NCI-H82 (cell line): ENCODE data around the gene CAPZA1.
A peak's percentile ranks its signal among the peaks of the same experiment; 100 is the strongest.

Source experiments
- DNase-seq: peaks from one replicate; lab custom pipeline; 2025; lab: John Stamatoyannopoulos, UW

The CAPZA1 gene

GRCh38 chr1:112677501-112677900, 57.9 kb downstream of the CAPZA1 start:
- DNase-seq, result no peak

DNA sequence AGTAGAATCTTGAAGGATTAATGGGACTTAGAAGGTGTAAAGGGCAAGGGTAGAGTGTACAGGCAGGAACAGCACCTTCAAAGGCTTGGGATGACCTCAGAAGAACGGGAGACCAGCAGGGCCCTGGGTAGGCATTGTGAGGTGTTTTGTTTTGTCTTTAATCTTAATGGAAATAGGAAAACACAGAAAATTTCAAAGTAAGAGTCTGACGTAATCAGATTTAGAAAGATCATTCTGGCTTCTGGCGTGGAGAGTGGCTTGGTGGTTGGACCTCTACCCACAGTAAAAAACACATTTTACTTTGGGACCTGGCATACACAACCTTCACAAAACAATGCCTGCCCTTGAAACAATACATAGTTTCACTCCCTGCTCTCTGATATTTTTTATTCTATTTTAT, 59.0 kb downstream of the CAPZA1 start:
- DNase-seq, result no peak

DNA sequence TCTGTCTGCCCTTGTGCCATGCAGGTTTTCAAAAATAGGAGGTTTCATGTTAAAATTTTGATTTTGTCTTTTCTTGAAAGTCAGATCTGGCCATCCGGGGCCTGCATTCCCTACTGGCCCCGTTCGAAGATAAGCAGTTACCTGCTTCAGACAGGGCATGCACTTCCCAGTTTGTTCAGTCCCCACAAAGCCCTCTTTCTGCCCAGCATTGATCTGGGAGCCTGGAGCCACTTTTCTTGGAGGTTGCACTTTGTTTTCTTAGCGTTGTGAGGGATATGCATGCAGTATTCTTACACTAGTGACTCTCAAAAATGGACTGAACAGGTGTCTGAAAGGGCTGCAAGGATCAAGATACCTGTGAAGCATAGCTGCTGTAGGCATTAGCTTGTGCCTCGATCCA, 66.3 kb downstream of the CAPZA1 start:
- no peak for DNase-seq

DNA sequence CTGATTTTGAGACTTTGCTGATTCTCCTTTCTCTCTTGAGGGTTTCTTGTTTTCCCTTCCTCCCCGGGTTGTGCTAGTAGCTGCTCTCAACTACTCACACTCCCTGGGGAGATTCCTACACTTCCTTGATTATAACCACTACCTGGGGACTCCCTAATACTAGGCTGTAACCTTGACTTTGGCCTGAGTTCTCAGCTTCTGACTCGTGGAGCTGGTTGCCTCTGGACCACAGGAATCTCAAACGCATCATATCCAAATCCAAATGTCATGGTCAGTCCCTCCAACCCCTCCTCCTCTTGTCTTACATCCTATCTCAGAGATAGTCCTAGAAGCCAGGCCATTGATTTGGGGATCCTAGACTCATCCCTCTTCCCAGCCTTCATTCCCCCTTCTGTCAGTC, 66.8 kb downstream of the CAPZA1 start:
- no peak for DNase-seq

GRCh38 chr1:112686835-112687234, 67.2 kb downstream of the CAPZA1 start:
- DNase-seq, result peak; percentile 32

GRCh38 chr1:112687361-112687760, 67.7 kb downstream of the CAPZA1 start:
- no peak for DNase-seq

GRCh38 chr1:112687785-112688496, 68.3 kb downstream of the CAPZA1 start:
- DNase-seq, result no peak

DNA sequence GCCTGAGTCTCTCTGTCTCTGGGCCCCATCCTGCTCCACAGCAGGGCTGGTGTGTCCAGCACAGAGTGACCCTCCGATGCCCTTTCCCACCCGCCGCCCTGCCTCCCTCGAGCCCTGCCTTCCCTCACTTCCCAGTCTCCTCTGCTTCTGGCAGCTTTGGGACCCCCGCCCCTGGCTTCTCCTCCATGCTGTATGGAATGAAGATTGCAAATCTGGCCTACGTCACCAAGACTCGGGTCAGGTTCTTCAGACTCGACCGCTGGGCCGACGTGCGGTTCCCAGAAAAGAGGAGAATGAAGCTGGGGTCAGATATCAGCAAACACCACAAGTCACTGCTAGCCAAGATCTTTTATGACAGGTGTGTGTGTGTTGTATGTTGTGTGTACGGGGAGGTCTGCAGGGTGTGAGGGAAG, 69.2 kb downstream of the CAPZA1 start:
- no peak for DNase-seq

GRCh38 chr1:112689196-112689841, 69.7 kb downstream of the CAPZA1 start:
- DNase-seq, result no peak

GRCh38 chr1:112689842-112690237, 70.2 kb downstream of the CAPZA1 start:
- DNase-seq, result no peak

GRCh38 chr1:112692681-112693080, 73.0 kb downstream of the CAPZA1 start:
- no peak for DNase-seq

GRCh38 chr1:112693821-112694220, 74.2 kb downstream of the CAPZA1 start:
- no peak for DNase-seq

GRCh38 chr1:112694363-112694929, 74.8 kb downstream of the CAPZA1 start:
- DNase-seq, result no peak

- no peak for DNase-seq
Observed at GRCh38 chr1:112695276-112695675, 75.6 kb downstream of the CAPZA1 start.

GRCh38 chr1:112696578-112697314, 77.1 kb downstream of the CAPZA1 start:
- DNase-seq, result no peak

DNA sequence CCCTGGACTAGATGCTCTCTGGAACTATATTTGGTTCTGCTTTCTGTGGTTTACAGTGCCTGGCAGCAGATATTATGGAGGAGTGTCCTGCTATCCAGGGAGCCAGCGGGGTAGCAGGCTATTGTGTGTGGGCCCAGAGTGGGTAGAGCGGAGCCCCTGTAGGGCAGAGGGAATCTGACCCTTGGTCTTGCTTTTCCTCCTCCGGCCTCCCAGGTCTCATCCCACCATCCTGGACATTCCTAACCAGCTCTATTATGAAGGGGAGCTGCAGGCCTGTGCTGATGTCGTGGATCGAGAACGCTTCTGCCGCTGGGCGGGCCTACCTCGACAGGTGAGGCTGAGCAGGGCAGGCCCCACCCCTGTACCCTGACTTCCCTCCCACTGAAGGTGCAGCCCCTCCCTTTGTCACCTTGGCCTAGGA, 78.2 kb downstream of the CAPZA1 start:
- DNase-seq, result no peak

- DNase-seq, result peak; percentile 46
Observed at GRCh38 chr1:112698366-112699310, 79.0 kb downstream of the CAPZA1 start.

- DNase-seq, result no peak
Observed at GRCh38 chr1:112699425-112700144, 80.0 kb downstream of the CAPZA1 start.

- DNase-seq, result peak; percentile 94
Observed at GRCh38 chr1:112700290-112701226, 80.9 kb downstream of the CAPZA1 start.
